Lung (tissue), 12 donors: ENCODE measurements around the gene SDK1. TPM values are rescaled to one million over a fixed set of nuclear protein-coding genes. Genes with fewer than 3 reads are reported as not detected.

Experiments
- ATAC-seq: fragments of 200-7000 bp; cut with Tn5 transposase; one replicate; pipeline ENCODE4 v1.9.1; 2020; ENCODE audit warnings: moderate number of reproducible peaks; ENCODE audit not compliant: insufficient read depth, low FRiP score
- DNase-seq, 3 donors: peaks; one replicate each; pipeline ENCODE4 v3.0.0-alpha.2; 2013 to 2017
- H3K27ac ChIP-seq, 2 donors: one replicate each; pipeline ENCODE4 v1.5.1; 2013; ENCODE audit warnings: mild to moderate bottlenecking in 2 of 2, moderate library complexity in 2 of 2, control low read depth in 1 of 2, inconsistent platforms in 1 of 2, low read depth in 1 of 2, low read length in 1 of 2
- H3K27me3 ChIP-seq, 3 donors: one replicate each; pipeline ENCODE4 v1.5.1; 2013; ENCODE audit warnings: low read length in 2 of 3; ENCODE audit not compliant: control insufficient read depth in 3 of 3, insufficient read depth in 3 of 3
- H3K36me3 ChIP-seq, 4 donors: one replicate each; pipeline ENCODE4 v1.5.1; 2013; ENCODE audit warnings: low read length in 4 of 4, mild to moderate bottlenecking in 1 of 4, moderate library complexity in 1 of 4; ENCODE audit not compliant: control insufficient read depth in 4 of 4, insufficient read depth in 4 of 4
- H3K4me1 ChIP-seq, 5 donors: one replicate each; pipeline ENCODE4 v1.5.1; 2013; ENCODE audit warnings: low read length in 5 of 5, mild to moderate bottlenecking in 2 of 5, moderate library complexity in 1 of 5; ENCODE audit not compliant: control insufficient read depth in 5 of 5, insufficient read depth in 5 of 5
- H3K4me3 ChIP-seq: one replicate; pipeline ENCODE4 v1.5.1; 2013; ENCODE audit warnings: mild to moderate bottlenecking, control low read depth, moderate library complexity
- H3K9ac ChIP-seq, 2 donors: one replicate each; pipeline ENCODE4 v1.5.1; 2013; ENCODE audit warnings: low read length in 2 of 2, control low read depth in 1 of 2; ENCODE audit not compliant: insufficient read depth in 1 of 2
- H3K9me3 ChIP-seq, 4 donors: one replicate each; pipeline ENCODE4 v1.5.1; 2013; ENCODE audit warnings: low read length in 3 of 4, mild to moderate bottlenecking in 1 of 4, moderate library complexity in 1 of 4; ENCODE audit not compliant: control insufficient read depth in 4 of 4, insufficient read depth in 3 of 4
- CTCF ChIP-seq: IDR thresholded peaks from 2 replicates; pipeline ENCODE4 v1.5.1; 2012; ENCODE audit warnings: mild to moderate bottlenecking; ENCODE audit errors: control extremely low read depth, extremely low read depth
- WGBS, 2 donors: extraction: QIAGEN DNeasy Blood & Tissue Kit; methylation state at CpG; one replicate each; pipeline ENCODE4 v1.1.7; 2013; 5-methylcytosine and 5-hydroxymethylcytosine counted together
- polyA plus RNA-seq, 2 donors: library from polyadenylated mRNA; stranded (reverse); fragments of 200-250 nt; gene quantifications; one replicate each; pipeline ENCODE4 v1.2.1, GENCODE V29; 2013
- total RNA-seq, 2 donors: library from RNA; depleted of rRNA in 1 of 2; stranded (reverse); fragments of >200 nt in 1 of 2; gene quantifications; one replicate each; pipeline ENCODE4 v1.2.1, GENCODE V29; 2014 to 2021
- donor health status: control.
- donor health status: control.
- donor health status: Bipolar disorder and iron deficiency.
- donor health status: healthy.
- donor health status: DM: yes; HTN: yes; CAD: no.

Gene SDK1
- total and polyA plus RNA-seq, 4 donors, result 3.7 to 30.1 (median 12.7) TPM

- DNase-seq (no peak), ATAC-seq (no peak)
- H3K4me3 ChIP-seq, result no peak overlapping the region
- no peak overlapping the region for H3K27ac ChIP-seq
- no peaks in the 10 kb centered on the region for H3K27me3 ChIP-seq
- 80 to 85% methylated on average over 12 of the region's 12 CpGs for WGBS, 2 donors
- peaks cover 0 to 12% (median 5%) of the 10 kb centered on the region in 5 donors for H3K4me1 ChIP-seq
- no peaks in the 10 kb centered on the region for H3K36me3 ChIP-seq
- peaks cover 0 to 15% (median 2%) of the 10 kb centered on the region in 4 donors for H3K9me3 ChIP-seq
- no peak for TF ChIP-seq CTCF
- H3K9ac ChIP-seq, result no peak overlapping the region
Measured at GRCh38 chr7:4270268-4270667, 969.2 kb downstream of the SDK1 start.

- Histone ChIP-seq H3K4me1 (peaks cover 0 to 12% (median 5%) of the 10 kb centered on the region in 5 donors), H3K36me3 (no peaks in the 10 kb centered on the region), H3K4me3 (no peak overlapping the region), H3K9me3 (peaks cover 0 to 14% (median 2%) of the 10 kb centered on the region in 4 donors), H3K27me3 (no peaks in the 10 kb centered on the region), H3K9ac (no peak overlapping the region), H3K27ac (no peak overlapping the region)
- no peak for TF ChIP-seq CTCF
- DNase-seq (no peak), ATAC-seq (no peak)
- 77 to 80% methylated on average over 13 of the region's 13 CpGs for WGBS, 2 donors
Measured at GRCh38 chr7:4270941-4271715, 970.1 kb downstream of the SDK1 start.

GRCh38 chr7:4271716-4272015, 970.6 kb downstream of the SDK1 start:
- WGBS, 2 donors, result 80 to 82% methylated on average over 10 of the region's 10 CpGs
- Histone ChIP-seq H3K9me3 (peaks cover 0 to 12% (median 2%) of the 10 kb centered on the region in 4 donors), H3K36me3 (no peaks in the 10 kb centered on the region), H3K27ac (no peak overlapping the region), H3K27me3 (no peaks in the 10 kb centered on the region), H3K9ac (no peak overlapping the region), H3K4me1 (peaks cover 0 to 12% (median 5%) of the 10 kb centered on the region in 5 donors), H3K4me3 (no peak overlapping the region)
- TF ChIP-seq CTCF, result no peak
- no peak for ATAC-seq
- no peak for DNase-seq

GRCh38 chr7:4272141-4272540, 971.1 kb downstream of the SDK1 start:
- TF ChIP-seq CTCF, result no peak
- 85 to 88% methylated on average over 16 of the region's 16 CpGs for WGBS, 2 donors
- peaks cover 0 to 11% (median 2%) of the 10 kb centered on the region in 4 donors for H3K9me3 ChIP-seq
- H3K27ac ChIP-seq, result no peak overlapping the region
- no peak for ATAC-seq
- peaks cover 0 to 9% (median 5%) of the 10 kb centered on the region in 5 donors for H3K4me1 ChIP-seq
- DNase-seq, result no peak
- no peak overlapping the region for H3K4me3 ChIP-seq
- H3K36me3 ChIP-seq, result no peaks in the 10 kb centered on the region
- H3K27me3 ChIP-seq, result no peaks in the 10 kb centered on the region
- H3K9ac ChIP-seq, result no peak overlapping the region
